PFSK-1 (cell line): Measurements from ENCODE around the gene SIN3A.

Experiments
- FOXP2 ChIP-seq: optimal IDR thresholded peaks from 2 replicates; pipeline ENCODE3; 2011; ENCODE audit warnings: borderline replicate concordance, control low read depth, inconsistent platforms; ENCODE audit not compliant: insufficient read depth; ENCODE audit errors: extremely low read length, extremely low read depth
- POLR2AphosphoS5 ChIP-seq: IDR thresholded peaks from 2 replicates; pipeline ENCODE4 v1.6.1; 2012; ENCODE audit warnings: low read depth, mild to moderate bottlenecking, control low read depth, low read length, moderate library complexity
- SIN3A ChIP-seq: IDR thresholded peaks from 2 replicates; pipeline ENCODE4 v1.6.1; 2012; ENCODE audit warnings: mild to moderate bottlenecking, low read length, moderate library complexity, borderline replicate concordance; ENCODE audit not compliant: insufficient read depth
- TAF1 ChIP-seq: IDR thresholded peaks from 2 replicates; pipeline ENCODE4 v1.6.1; 2012; ENCODE audit warnings: low read length, control low read depth, borderline replicate concordance; ENCODE audit not compliant: insufficient read depth
- TF ChIP-seq, protein P1 (sequence below), 2 experiments: IDR thresholded peaks; 2 replicates each; pipeline versions ENCODE4 v1.6.1 to v1.8.0; 2011 to 2012; ENCODE audit warnings: low read depth in 2 of 2, low read length in 2 of 2, control low read depth in 1 of 2, inconsistent platforms in 1 of 2, mild to moderate bottlenecking in 1 of 2, moderate library complexity in 1 of 2; ENCODE audit not compliant: insufficient read depth in 1 of 2

Gene SIN3A

DNA sequence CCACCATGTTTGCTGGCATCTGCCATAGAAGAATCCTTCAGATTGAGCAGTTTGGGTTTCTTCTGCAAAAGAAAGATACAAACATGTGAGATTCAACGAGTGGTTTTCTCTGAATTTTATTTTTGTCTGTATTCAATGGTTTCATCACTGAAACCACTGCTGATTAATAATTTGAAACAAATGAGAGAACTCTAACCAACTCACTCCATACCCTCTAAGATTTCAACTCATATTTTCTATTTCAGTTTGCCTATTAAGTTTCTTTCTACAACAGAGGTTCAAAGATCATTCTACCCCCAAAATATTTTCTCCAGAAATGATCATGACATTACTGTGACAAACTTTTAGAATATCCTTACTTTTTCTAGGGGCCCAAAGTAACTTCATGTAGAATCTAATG lies 44.4 kb downstream of the SIN3A start:
- no peak for TF ChIP-seq FOXP2
- TF ChIP-seq, protein P1, sequence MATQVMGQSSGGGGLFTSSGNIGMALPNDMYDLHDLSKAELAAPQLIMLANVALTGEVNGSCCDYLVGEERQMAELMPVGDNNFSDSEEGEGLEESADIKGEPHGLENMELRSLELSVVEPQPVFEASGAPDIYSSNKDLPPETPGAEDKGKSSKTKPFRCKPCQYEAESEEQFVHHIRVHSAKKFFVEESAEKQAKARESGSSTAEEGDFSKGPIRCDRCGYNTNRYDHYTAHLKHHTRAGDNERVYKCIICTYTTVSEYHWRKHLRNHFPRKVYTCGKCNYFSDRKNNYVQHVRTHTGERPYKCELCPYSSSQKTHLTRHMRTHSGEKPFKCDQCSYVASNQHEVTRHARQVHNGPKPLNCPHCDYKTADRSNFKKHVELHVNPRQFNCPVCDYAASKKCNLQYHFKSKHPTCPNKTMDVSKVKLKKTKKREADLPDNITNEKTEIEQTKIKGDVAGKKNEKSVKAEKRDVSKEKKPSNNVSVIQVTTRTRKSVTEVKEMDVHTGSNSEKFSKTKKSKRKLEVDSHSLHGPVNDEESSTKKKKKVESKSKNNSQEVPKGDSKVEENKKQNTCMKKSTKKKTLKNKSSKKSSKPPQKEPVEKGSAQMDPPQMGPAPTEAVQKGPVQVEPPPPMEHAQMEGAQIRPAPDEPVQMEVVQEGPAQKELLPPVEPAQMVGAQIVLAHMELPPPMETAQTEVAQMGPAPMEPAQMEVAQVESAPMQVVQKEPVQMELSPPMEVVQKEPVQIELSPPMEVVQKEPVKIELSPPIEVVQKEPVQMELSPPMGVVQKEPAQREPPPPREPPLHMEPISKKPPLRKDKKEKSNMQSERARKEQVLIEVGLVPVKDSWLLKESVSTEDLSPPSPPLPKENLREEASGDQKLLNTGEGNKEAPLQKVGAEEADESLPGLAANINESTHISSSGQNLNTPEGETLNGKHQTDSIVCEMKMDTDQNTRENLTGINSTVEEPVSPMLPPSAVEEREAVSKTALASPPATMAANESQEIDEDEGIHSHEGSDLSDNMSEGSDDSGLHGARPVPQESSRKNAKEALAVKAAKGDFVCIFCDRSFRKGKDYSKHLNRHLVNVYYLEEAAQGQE (IDR thresholded peaks at IDR 0.05; ENCODE audit: insufficient read depth in 1 of 2, low read depth in 2 of 2, low read length in 2 of 2): no peak
- no peak for TF ChIP-seq SIN3A
- TF ChIP-seq TAF1: no peak

DNA sequence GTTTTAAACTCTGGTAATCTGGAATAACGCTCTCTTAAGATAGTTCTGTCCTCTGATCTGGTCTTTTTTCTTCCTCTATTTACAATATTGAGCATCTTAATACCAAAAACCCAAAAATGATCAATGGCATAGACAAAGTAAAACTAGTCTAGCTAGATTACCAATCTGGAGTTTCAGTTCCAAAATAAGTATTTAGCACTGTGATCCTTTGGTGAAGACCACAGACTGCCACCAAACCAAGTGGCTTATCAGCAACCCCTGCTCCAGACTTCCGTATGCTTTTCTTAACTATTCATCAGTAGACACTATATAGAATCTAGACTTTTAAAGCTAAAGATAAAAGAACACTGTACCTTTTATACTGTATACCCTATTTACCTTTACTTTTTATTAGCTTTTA lies 47.6 kb downstream of the SIN3A start:
- TF ChIP-seq, protein P1 (IDR thresholded peaks at IDR 0.05; ENCODE audit: insufficient read depth in 1 of 2, low read depth in 2 of 2, low read length in 2 of 2): no peak
- TF ChIP-seq TAF1 (no peak), SIN3A (no peak)

DNA sequence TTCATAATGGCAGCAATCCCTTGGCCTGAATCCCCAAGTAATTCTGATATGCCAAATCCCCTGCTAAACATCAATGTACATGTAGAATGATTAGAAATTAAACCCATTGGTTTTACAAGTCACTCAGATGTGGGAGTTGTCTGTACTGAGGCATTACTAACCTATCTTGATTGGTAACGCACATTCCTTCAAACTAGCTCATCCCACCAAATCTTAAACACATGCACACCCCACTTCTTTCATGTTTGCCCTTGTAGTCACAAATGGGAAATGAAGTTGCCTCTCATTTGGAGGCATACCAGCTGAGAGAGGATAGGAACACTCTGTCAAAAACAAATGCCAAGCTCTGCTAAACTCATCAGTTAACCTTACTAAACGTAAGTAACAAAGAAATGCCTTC lies 54.0 kb downstream of the SIN3A start:
- TF ChIP-seq TAF1: no peak

DNA sequence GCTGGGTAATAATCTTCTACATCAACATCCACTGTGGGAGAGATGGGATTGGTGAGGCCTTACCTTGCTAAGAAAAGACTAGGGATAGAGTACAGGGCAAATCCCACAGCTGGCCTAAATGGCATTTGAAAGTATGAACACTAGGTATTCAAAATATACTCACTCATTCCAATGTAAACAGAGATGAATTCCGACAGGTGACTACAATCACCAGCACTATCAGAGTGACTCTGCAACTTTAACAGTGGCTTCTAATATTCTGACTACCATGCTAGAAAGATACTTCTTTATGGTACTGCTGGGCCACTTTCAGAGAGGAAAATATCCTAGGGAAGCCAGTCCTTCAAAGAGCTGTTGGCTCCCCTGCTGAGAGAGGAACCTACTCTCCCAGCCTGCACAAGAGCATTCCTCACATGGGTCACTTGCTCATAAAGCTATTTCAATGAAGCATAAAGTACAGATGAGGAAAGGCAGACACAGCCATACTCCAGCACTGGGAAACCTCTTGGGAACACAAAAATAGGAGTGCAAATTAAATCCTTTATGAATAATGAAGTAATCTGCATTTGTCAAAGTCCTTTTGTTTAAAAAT lies 61.6 kb downstream of the SIN3A start:
- TF ChIP-seq POLR2AphosphoS5 (no peak), FOXP2 (no peak), TAF1 (no peak), SIN3A (no peak)
- TF ChIP-seq, protein P1 (IDR thresholded peaks at IDR 0.05; ENCODE audit: insufficient read depth in 1 of 2, low read depth in 2 of 2, low read length in 2 of 2): no peak

DNA sequence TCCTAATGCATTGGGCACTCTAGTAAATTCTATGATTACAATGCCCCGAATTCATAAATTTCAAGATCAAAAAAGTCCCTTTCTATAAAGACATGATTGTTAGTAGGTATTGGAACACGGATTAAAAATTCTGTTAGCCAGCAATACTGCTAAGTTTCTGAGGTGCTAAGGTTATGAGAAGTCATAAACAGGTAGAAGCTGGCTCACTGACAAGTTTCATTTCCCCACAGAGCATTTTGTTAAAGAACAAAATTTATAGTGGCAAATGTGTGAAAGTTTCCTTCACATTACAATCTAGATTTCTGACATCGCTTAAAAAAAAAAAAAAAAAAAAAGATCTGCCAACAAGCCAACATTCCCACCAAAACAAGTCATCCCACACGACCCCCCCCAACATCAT lies 70.7 kb downstream of the SIN3A start:
- TF ChIP-seq SIN3A (no peak), POLR2AphosphoS5 (no peak), FOXP2 (no peak)
- TF ChIP-seq, protein P1 (IDR thresholded peaks at IDR 0.05; ENCODE audit: insufficient read depth in 1 of 2, low read depth in 2 of 2, low read length in 2 of 2): no peak
